HuH-7 (cell line): ENCODE measurements around the gene HOXD12.
A peak's percentile ranks its signal among the peaks of the same experiment; 100 is the strongest.

ENCODE experiments used
- DNase-seq: peaks from one replicate; pipeline ENCODE4 v3.0.0; 2011; ENCODE audit warnings: low spot score

Gene HOXD12

DNA sequence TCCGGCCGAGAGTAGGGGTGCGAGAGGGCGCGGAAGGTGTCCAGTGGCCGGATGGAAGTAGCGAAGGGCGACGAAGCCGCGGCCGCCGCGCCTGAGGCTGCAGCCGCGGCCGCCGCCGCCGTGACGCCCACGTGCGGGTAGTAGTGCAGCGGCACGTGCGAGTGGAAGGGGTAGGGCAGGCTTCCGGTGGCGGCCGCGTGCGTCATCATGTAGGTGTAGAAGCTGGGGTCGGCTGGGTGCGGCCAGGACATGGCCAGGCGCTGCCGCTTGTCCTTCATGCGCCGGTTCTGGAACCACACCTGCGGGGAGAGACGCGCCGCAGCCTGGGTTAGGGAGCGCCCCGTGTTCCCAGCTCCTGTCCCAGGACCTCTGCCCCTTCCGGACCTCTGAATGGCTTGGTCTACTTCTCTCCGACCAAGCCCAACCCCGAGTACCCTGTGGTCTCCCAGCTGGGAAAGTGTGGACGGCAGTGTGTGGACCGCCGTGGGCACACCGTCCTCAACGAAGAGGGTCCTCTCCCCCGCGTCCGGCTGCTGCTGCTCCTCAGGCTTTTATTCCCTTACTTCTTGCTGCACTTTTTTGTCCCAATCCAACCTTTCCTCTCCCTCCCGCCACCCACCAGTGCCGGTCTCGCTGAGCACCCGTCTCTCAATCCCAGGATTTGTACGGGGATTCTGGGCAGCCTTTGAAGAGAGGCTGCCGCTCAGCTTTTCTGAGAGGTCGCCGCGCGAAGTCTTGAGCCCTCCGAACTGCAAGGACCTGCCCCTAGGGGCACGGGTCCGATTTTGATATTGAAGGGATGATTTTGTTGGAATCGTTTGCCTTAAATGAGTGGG lies 18.8 kb upstream of the HOXD12 start:
- no peak for DNase-seq

DNA sequence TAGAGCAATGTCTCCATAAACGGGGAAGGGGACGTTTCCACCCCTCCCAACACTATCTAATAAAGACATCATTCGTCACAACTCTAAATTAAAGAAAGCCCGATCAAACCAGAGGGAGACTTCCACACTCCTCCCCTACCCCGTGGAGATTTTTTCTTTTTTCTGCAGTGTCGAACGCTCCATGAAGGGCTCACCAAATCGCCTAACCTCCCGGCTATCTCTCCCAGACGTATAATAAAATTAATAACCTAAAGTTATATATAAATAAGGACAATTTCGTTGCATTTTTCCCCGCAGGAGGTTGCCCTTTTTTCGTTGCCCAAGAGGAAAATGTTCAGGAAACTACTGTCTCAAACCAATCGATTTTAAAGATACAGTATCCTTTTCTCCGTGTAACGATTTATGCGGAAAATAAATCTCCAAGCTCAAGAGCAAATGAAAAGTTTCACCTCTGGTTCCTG lies 18.2 kb upstream of the HOXD12 start:
- DNase-seq = no peak

DNA sequence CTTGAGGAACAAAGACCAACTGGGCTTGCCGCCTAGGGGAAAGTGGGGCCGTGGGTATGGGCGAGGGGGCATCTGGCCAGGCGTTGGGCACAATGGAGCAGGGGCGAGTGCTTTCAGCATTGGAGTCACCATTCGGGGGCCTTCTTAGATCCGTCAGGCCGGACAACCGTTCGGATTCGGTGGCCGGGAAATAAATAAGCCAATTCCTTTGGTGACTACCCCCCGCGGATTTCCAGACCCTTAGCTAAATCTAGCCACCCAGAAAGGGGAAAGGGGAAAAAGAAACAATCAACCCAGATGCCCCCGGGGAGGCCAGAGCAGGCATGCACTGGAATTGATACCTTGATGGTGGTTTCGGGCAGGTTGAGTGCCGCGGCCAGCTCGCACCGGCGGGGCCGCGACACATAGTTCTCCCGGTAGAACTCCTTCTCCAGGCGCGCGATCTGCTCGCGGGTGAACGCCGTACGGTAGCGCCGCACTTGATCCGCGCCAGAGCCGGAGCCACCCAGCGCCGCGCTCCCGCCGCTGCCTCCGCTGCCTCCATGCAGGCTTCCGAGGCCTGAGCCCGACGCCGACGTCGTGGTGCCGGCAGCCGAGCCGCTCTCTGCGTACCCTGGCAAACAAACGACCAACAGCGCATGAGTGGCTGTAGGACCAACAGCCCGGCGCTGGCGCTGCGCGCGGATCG lies 17.6 kb upstream of the HOXD12 start:
- no peak for DNase-seq

DNA sequence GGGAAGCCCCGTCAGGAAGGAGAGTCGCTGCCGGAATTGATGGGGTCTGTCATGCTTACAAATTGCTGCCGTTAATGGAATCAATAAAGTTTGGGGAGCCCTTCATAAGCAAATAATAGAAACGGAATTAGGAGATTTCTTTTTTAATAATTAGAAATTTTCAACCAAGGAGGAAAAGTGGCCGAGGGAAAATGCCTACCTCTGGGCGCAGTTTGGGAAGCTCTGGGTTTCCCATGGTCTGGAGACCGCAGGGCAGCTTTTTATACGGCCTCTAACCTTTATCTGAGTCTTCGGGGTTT lies 17.1 kb upstream of the HOXD12 start:
- no peak for DNase-seq

DNA sequence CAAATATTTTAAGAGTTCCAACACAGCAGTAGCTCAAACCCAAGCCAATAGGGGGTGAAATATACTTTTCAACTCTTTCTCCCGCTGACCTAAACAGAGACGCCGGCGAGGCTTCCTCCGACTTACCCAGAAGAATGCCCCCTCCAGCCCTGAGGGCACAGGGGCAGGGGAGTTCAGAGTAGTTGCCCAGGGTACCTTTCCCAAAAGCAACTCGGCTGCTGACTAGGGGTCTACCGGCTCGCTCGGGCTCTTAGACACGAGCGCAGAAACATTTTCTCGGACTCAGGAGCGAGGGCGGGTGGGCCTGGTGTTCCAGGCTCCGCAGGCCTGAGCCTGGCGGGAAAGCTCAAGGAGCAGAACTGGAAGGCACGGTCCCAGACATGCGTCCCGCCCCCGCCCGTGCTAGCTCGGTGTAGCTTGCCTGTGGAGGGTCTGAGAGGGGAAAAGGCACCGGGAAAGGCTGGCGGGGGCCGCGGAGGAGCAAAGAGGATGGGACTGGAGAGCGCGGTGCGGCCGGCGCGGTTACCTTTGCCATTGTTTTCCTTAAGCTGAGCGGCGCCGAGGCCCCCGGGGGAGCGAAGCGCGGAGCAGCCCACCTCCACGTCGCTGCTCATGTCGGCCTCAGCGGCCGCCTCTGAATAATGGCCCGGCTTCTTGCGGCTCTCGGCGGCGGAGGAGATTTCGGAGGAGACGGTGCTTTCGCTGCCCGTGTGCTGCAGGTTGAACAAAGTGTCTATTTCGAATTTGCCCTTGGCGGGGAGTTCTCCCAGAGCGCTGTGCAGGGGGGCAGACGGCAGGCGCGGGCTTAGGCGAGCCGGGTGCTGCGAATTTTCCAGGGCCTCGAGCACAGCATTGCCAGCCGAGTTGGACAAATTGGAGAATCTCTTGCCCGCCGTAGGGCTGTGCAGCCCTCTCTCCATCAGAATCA lies 16.5 kb upstream of the HOXD12 start:
- DNase-seq = no peak

DNA sequence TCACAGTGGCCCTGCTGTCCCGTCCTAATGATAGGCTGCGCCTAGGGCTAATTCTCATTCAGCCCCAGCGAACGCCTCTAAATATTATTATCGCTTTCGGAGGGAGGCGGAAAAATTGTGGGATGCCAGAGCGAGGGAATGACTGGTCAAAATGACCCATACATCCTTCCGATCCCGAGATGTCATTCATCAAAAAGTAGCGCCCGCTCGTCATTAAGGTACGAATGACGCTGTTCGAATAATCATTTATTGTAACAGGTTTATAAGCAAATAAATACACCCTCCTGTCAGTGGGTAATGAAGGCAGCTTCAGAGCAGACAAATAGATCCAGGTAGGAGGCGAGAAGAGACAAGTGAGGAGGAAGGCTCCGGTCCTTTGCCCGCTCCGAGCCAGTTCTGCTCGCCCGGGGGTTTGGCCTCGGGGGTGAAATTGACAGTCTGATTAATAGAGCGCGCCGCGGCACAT lies 15.8 kb upstream of the HOXD12 start, which contains the start of gene EVX2:
TSS of gene EVX2 (minus strand) at position 167 of the 466 bp plus-strand sequence. CDS start 186 bp downstream, outside the sequence.
- DNase-seq = no peak

DNA sequence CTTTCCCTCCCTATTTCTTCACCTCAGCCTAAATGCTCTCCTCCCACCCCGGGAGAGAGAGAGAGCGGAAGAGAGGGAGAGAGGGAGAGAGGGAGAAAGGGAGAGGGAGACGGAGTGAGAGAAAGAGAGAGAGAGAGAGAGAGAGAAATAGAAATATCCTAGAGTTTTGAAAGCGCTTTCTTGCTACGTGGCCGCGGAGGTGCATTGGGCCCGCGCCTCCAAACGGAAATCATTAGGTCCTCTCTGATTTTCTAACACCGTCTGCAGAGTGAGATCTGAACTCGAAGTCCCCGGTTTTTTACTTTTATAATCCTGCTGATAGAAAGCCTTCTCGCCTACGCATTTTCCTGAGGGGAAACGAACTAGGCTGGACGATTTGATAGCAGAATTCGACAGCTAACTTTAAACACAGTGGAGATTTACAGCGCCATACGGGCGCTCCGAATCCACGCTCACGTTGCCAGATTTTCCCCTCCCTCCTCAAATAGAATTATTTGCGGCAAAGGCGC lies 14.9 kb upstream of the HOXD12 start:
- no peak for DNase-seq

DNA sequence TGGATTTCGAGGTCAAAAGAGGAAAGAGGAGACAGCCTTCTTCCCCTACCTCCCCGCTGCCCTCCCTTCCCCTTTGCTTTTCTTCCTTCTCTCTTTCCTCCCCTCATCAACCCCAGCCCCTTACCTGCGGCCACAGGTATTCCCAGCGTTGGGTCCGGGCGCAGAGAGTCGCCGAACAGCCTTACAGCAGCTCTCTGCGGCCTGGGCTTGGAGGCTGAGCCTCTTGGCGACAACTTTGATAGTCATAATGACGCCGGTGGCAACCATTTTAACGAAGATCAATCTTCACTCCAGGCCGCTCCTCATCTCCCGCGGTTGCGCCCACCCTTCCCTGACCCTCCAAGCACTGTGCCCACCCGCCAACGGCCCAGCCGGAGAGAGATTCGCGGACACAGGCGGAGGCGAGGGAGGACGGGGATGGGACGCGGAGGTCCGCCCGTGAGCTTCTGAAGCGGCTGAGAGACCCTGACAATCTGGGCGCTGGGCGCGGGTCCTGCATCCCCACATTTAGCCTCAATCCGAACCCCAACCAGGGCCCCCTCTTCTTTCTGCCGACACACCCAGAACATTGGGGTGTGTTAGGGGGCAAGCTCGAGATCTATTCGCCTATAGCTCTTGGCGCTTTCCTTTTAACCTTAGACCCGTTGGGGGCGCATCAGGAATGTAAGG lies 14.3 kb upstream of the HOXD12 start:
- DNase-seq = no peak

DNA sequence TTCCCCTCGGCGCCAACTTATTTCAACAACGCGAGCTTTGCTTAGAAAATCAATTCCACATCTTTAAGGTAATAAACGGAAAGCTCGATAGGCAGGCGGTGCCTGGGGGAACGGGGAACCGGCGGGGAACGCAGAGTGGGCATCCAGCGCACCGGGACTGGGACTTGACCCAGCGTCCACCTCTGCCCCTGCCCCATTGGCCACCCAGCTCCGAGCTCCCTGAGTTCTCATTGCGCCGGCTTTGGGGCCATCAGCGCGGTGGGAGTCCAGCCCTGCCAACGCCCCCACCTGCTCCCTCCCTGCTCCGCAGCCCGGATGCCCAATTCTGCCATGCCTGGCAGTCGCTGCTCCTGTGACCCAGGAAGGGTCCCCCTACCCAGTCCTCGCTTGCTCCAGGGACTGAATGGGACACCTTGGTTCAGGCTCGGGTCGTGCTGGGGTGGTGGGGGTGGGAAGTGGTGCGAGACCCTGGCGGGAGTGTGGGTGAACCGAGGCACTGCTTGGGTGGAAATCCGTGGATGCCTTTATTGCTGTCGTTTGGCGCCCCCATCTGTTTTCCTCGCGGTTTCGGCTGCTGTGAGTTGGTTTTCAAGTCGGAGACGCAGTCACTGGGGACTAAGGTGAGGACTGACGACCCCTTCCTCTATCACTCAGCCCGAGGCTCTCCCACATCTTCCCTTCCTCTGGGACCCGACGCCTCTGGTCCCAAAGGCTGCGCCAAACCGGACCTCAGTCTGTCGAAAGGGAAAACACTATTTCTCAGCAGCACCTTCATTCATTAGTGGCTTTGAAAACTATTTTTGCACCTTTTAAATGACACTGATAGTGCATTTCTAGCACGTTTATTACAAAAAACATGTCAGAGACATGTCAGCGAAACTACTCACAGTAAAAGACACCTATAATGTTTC lies 13.5 kb upstream of the HOXD12 start:
- DNase-seq = peak; percentile 89

DNA sequence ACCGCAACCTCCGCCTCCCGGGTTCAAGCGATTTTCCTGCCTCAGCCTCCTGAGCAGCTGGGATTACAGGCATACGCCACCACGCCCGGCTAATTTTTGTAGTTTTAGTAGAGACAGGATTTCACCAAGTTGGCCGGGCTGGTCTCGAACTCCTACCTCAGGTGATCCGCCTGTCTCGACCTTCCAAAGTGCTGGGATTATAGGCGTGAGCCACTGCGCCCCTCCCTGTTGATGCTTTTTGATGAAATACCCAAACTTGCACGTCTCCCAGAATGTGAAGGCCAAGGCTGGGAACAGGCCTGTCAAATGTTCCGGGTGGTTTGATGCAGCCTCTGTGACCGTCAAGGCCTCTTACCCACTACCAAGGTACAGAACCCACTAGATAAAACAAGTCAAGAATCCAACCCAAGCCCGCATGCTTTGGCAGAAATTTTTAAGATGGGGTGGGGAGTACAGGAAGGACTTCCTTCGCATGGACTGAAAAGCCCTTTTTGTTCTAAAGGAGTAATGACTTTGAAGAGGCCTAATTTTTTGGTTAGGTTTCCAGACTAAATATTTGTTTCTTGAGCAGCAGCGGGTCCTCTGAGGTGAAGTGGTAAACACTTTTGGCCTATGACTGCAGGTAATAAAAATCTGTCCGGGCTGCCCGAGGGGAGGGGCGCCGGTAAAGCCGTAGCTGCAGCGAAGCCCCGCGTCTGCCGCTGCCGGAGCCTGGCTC lies 12.1 kb upstream of the HOXD12 start:
- no peak for DNase-seq

DNA sequence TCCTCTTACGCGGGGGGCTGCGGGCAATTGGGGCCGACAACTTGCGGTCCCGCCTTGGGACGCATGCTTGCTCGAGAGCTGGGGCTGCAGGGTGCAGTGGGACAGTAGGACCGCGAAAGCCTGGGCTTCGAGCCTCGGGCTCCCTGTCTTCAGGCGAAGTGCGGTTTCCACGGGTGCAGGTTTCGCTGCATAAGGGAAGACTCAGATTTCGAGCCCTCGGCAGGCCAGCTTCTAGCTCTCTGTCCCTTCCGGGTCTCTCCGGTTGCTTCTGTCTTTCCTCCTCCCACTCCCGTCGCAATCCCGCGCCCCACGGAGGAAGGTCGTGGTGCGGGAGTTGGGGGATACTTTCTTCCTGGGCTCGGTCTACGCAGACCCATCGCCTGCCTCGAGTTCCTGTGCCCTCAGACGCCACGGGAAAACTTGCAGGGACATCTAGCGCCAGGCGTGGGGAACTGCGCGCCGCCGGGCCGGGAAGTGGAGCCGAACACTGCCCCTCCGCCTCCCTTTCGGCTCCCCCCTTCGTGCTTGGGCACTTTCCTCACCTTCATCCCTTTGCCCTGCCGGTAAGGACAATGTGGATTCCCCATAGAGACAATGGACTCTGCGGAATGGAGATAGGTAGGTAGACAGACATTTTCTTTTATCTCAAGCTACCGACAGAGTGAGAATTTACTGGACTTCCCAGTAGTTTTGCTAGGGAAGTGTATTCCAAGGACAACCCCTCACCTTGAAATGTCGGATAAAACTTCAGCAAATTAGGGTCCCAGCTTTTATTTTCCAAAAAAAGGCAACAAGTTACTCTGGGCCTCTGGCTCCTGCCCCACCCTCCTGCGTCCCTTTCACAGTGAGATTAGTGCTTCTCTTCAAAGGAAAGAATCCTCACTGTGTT lies 11.3 kb upstream of the HOXD12 start:
- peak; percentile 96 for DNase-seq

DNA sequence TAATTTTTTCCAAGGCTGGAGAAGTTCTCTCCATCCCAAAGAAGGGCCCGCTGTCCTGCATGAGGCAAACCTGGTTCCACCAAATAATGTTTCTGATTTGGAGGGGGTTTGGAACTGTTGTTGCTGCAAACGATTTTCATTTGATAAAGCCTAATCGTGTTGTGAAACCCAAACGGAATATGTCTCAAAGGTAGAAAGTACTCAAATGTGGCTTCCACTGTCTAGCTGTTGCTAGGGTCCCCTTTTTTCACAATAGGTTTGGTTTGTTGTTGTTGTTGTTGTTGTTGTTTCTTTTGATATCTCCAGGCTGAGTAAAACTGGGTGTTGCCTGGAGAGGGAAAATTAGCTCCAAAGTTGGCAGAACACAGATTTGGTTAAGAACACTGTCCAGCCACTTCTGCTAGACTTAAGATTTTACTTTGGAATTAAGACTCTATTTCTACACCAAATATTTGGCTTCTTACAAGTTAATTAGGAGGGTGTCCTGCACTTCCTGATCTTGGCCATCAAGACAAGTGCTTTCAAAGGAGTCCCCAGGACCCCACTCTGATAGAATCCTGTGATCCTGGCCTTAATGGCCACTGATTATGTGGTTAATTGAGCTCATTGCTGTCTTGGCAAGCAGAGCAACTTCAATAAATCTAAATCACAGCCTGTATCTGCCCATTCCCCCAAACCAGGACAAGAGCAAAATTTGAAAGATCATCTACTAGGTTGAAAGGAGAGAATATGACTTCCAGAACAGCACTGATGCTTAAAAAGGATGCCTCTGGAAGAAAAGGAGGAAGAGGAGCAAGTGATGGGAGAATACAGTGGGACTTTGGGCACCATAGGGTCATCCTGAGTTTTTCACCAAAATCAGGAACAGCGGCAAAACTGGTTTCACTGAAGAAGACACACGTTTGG lies 10.4 kb upstream of the HOXD12 start:
- no peak for DNase-seq

DNA sequence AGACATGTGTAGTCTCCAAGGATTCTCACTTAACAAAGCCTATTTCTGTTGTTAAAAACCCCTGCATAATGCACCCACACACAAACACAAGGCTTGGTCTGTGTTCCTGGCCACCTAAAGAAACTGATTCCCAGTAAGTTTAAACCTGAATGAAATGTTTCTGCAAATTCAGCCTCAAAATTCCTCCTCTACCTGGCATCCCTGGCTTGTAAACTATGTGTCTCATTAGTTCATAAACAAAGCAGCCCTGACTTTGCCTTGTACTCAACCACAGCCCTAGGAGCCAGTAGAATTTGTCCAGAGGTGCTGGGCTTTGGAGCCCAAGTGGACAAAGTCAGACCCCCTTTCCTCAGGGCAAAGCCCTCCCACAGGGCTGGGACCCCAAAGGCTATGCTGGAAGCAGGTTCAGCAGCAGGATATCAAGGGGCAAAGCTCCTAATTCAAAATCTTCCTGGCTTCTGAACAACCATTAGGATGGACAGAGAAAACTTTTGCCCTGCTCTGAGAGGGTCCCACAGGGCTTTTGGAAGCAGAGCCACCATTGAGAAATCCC lies 9.7 kb upstream of the HOXD12 start:
- DNase-seq = no peak

DNA sequence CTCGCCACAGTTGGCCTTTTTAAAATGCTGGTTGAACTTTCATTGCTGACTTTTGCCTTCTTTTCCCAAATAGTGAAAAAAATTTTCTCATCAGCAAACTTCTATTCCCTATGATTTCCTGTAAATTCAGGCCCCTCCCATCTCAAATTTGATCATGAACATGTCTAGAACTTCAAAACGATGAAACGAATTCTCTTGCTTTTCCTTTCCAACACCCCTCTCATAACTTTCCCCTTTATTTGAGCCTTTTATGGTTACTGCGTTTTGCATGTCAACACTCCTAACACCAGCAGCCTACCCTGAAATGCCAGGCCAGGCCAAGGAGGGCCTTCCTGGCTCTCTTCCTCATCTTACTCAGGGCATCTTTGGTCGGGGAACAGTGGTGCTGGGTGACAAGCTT lies 8.7 kb upstream of the HOXD12 start:
- no peak for DNase-seq

DNA sequence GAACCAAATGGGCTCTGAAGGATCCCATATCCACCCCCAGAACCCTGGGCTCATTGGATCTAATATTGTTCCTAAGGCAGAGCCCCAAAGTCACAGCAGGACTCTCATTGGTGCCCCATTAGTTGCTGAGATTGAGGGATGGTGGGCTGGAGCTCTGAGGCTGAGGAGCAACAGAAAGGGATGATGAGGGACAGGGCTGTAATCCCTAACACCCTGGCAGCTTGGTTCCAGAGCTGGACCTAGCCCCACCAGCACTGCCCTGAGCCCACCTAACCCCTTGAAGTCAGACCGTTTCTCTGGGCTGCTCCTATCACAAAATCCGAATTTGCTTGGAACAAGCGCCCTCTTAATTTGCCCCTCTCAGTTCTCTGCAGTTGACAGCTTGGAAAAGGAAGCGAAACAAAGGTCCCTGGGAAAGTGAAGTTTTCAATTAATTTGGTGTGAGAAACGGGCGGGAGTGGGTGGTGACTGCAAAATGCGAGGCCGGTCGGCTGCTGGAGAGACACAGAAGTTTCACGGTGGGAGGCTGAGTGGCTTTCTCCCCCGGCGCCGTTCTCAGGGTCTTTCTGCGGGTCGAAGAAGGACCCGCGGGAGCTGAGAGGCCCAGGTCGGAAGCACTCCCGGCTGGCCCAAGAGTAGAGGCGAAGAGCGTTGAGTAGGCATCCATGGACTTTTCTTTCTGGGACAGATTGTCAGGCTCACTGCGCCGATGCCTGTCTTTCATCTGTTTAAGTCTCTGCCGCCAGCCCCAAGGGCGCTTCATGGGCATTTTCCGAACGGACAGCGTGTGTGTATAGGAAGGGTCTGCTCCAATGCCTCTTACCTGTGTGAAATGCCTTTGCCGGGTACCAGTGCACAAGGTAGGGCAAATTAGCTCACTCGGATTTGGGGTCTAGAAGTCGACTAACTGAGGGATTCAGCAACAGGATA lies 8.0 kb upstream of the HOXD12 start:
- no peak for DNase-seq
